Left lung (tissue), 10 donors: ENCODE results near the gene KCNK5. TPM values are rescaled to one million over a fixed set of nuclear protein-coding genes. Genes with fewer than 3 reads are reported as not detected.

ENCODE experiments used
- ATAC-seq: fragments of 200-7000 bp; cut with Tn5 transposase; one replicate; pipeline ENCODE4 v1.9.1; 2020; ENCODE audit warnings: moderate library complexity
- DNase-seq, 4 donors: peaks; one replicate each; pipeline ENCODE4 v3.0.0-alpha.2; 2013 to 2020
- H3K27ac ChIP-seq, 2 donors: fragments of 200-600 bp; sonication (generic) in 1 of 2; one replicate each; pipeline versions ENCODE4 v1.5.0 to v1.8.0; 2020 to 2021
- H3K27me3 ChIP-seq, 2 donors: fragments of 200-600 bp; sonication (generic) in 1 of 2; one replicate each; pipeline versions ENCODE4 v1.5.0 to v1.8.0; 2020 to 2021
- H3K36me3 ChIP-seq, 2 donors: fragments of 200-600 bp; sonication (generic) in 1 of 2; one replicate each; pipeline versions ENCODE4 v1.5.0 to v1.8.0; 2020 to 2021
- H3K4me1 ChIP-seq, 2 donors: fragments of 200-600 bp; one replicate each; pipeline ENCODE4 v1.8.0; 2021
- H3K4me3 ChIP-seq, 2 donors: fragments of 200-600 bp; sonication (generic) in 1 of 2; one replicate each; pipeline versions ENCODE4 v1.5.0 to v1.8.0; 2020 to 2021; ENCODE audit warnings: mild to moderate bottlenecking in 1 of 2
- H3K9me3 ChIP-seq, 2 donors: fragments of 200-600 bp; sonication (generic) in 1 of 2; one replicate each; pipeline versions ENCODE4 v1.5.0 to v1.8.0; 2020 to 2021
- intact Hi-C, 2 donors: fragments of 100-400 bp; cut with DNase I; formaldehyde crosslinking; loops; one replicate each; pipeline versions ENCODE4 v1.11.2 to v1.14.2; 2022
- polyA plus RNA-seq, 6 donors: library from polyadenylated mRNA; unstranded; fragments of 120-200 nt; gene quantifications; one replicate each; pipeline ENCODE4 v1.2.1, GENCODE V29; 2013; ENCODE audit not compliant: insufficient read length in 6 of 6
- total RNA-seq, 2 donors: library from RNA; stranded (reverse); fragmentation: NEBNext Ultra II Directional; extraction: Animal tissue kit (Norgen Biotek cat#: 25700); gene quantifications; one replicate each; pipeline ENCODE4 v1.2.1, GENCODE V29; 2021
- TF ChIP-seq, protein P1 (sequence below), 2 donors: fragments of 200-600 bp; sonication (generic) in 1 of 2; IDR thresholded peaks; one replicate each; pipeline versions ENCODE4 v1.5.0 to v1.8.0; 2021; ENCODE audit warnings: antibody characterized with exemption in 2 of 2
- donor health status: DM: no; HTN: yes; CAD: no.
- donor health status: DM: no; HTN: no; CAD: no.

KCNK5 gene
- total and polyA plus RNA-seq, 8 donors = 12.6 to 26.4 (median 22.8) TPM

DNA sequence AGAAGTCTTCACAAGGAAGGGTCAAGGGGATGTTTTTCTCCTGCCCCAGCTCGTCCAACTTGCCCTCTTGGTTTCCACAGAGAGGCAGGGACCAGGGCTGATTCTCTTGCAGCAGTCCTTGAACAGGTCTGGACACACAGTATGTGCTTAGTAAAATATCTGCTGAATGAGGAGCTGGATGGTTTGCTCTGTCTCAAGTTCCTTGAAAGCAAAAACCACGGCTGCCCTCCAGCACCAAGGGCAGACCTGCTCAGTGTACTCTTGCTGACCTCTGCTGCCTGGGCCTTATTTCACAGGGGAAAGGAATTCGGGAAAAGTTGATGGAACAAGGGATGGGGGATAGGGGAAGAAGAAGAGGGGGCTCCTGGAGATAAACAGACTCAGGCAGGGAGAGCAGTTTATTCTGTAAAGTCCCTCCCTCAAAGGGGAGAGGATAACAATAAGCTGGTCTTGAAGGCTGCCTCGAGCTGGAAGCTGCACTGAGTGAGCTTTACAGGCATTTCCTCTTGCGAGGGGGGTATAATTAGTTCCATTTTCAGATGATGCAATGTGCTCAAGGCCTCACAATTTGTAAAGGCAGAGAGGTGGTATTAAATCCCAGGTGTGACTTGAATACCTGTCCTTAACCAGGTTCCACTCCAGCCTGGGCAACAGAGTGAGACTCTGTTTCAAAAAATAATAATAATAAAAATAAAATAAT is 10.3 kb downstream of the KCNK5 start:
- Histone ChIP-seq H3K4me1 (peaks cover 33 to 75% of the 10 kb centered on the region in 2 donors), H3K4me3 (no peak overlapping the region), H3K27me3 (no peaks in the 10 kb centered on the region), H3K36me3 (no peaks in the 10 kb centered on the region), H3K27ac (peak overlapping the region; percentile 19 to 42), H3K9me3 (no peaks in the 10 kb centered on the region)
- TF ChIP-seq, protein P1, sequence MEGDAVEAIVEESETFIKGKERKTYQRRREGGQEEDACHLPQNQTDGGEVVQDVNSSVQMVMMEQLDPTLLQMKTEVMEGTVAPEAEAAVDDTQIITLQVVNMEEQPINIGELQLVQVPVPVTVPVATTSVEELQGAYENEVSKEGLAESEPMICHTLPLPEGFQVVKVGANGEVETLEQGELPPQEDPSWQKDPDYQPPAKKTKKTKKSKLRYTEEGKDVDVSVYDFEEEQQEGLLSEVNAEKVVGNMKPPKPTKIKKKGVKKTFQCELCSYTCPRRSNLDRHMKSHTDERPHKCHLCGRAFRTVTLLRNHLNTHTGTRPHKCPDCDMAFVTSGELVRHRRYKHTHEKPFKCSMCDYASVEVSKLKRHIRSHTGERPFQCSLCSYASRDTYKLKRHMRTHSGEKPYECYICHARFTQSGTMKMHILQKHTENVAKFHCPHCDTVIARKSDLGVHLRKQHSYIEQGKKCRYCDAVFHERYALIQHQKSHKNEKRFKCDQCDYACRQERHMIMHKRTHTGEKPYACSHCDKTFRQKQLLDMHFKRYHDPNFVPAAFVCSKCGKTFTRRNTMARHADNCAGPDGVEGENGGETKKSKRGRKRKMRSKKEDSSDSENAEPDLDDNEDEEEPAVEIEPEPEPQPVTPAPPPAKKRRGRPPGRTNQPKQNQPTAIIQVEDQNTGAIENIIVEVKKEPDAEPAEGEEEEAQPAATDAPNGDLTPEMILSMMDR (IDR thresholded peaks at IDR 0.05) = no peak
- intact Hi-C loops = no loop called here
- peak; percentile 9 for ATAC-seq
- no peak for DNase-seq

DNA sequence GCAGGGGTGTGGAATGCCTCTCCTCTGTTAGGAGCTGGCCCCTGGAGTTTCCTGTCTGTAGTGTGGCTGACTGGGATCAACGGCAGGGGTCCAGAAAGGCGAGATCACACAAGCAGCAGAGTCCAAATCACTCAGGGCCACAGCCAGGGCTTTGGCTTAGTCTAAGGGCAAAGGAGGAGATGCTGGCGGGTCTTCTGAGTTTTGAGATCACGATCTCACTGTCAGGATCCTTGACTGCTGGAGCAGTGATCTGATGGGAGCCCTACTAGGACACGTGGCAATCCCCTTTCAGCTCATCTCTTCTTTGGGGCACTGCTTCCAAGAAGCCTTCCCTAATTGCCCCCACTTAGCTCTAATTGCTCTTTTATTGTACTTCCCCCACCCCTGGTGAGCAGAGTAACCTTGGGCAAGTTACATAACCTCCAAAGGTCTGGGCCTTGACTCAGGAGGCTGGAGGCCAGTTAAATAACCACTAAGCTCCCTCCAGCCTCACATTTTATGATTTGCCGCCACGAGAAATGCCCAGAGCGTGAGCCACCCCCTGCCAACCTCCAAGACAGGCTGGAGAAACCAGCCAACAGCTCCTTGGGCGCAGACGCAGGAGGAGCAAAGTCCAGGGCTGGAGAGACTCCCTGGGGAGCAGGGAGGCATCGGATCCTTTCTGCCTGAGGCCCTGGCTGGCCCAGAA is 12.0 kb downstream of the KCNK5 start:
- ATAC-seq (no peak), DNase-seq (no peak)
- intact Hi-C loops = no loop called here
- no peaks in the 10 kb centered on the region for H3K36me3 ChIP-seq
- H3K9me3 ChIP-seq = no peaks in the 10 kb centered on the region
- H3K27me3 ChIP-seq = no peaks in the 10 kb centered on the region
- TF ChIP-seq, protein P1 (IDR thresholded peaks at IDR 0.05) = no peak
- H3K4me3 ChIP-seq = no peak overlapping the region
- H3K27ac ChIP-seq = no peak overlapping the region
- peaks cover 27 to 78% of the 10 kb centered on the region in 2 donors for H3K4me1 ChIP-seq

DNA sequence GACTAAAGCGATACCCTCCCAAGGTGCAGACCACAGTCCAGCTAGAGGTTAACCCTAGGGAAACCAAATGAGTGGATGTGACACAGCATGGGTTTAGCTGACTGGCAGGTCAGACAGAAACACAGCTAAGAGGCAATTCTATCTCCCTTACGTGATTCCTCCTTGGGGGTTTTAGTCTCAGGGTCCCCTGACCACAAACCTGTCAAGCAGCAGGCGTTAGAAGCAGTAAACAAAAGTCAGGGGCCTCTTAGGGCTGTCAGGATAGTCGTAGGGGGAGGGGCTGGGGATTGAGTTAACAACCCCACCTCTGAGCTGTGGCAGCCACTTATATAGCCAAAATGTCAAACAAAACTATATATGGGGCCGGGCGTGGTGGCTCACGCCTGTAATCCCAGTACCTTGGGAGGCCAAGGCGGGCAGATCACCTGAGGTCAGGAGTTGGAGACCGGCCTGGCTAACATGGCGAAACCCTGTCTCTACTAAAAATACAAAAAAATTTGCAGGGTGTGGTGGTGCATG is 13.6 kb downstream of the KCNK5 start:
- TF ChIP-seq, protein P1 (IDR thresholded peaks at IDR 0.05) = no peak
- no peak overlapping the region for H3K4me3 ChIP-seq
- H3K36me3 ChIP-seq = no peaks in the 10 kb centered on the region
- ATAC-seq = peak; percentile 6
- intact Hi-C loops = no loop called here
- H3K27me3 ChIP-seq = no peaks in the 10 kb centered on the region
- H3K27ac ChIP-seq = no peak overlapping the region
- DNase-seq = no peak
- peaks cover 22 to 77% of the 10 kb centered on the region in 2 donors for H3K4me1 ChIP-seq
- H3K9me3 ChIP-seq = no peaks in the 10 kb centered on the region

DNA sequence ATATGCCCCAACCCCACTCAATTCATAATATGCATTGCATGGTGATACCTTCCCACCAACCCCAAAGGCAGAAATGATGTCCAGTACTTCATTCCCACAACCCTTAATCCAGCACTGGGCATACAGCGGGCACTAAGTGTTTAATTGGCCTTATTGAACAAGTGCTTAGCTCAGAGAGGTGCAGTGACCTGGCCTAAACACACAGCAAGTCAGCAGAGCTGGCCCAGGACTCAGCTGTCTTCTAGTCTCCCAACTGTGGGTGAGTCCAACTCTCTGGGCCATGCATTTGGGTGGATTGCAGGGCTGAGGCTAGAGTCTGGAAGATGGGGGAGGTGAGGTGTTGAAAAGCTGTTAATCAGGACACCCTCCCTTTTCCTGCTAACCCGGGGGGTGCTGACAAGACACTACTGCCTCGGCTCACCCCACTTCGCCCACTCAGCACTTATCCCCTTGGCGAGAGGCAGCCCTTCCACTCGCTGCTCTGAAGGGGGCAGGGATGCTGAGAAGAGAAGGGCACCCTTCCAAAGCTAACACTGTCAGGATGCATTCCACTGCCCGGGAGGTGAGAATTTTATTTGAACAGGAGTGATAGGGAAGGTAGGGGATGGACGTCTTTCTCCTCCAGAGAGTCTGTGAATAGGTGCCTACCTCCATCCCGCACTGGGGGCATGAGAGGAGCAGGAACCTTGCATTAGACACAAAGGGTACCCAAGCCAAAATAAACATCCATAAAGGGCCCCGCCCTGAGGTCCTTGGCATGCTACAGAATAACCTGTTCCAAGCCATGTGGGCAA is 14.2 kb downstream of the KCNK5 start:
- intact Hi-C loops = no loop called here
- no peaks in the 10 kb centered on the region for H3K27me3 ChIP-seq
- DNase-seq (no peak), ATAC-seq (peak; percentile 72)
- H3K27ac ChIP-seq = no peak overlapping the region
- TF ChIP-seq, protein P1 (IDR thresholded peaks at IDR 0.05) = no peak
- no peaks in the 10 kb centered on the region for H3K36me3 ChIP-seq
- no peak overlapping the region for H3K4me3 ChIP-seq
- H3K9me3 ChIP-seq = no peaks in the 10 kb centered on the region
- H3K4me1 ChIP-seq = peaks cover 22 to 83% of the 10 kb centered on the region in 2 donors
